AG09309 (cell line): ENCODE data around the gene IGF2BP3.

Source experiments
- DNase-seq: peaks from one replicate; pipeline ENCODE4 v3.0.0-alpha.2; 2010; ENCODE audit warnings: low read depth
- H3K4me3 ChIP-seq: 2 replicates; pipeline ENCODE4 v1.5.1; 2011; ENCODE audit warnings: mild to moderate bottlenecking, low read depth, low read length, moderate library complexity; ENCODE audit not compliant: control insufficient read depth
- CTCF ChIP-seq: IDR thresholded peaks from 2 replicates; pipeline ENCODE4 v1.5.1; 2011; ENCODE audit warnings: mild to moderate bottlenecking, low read depth, low read length, inconsistent platforms; ENCODE audit not compliant: insufficient read depth, control insufficient read depth; ENCODE audit errors: missing control alignments

Gene IGF2BP3

DNA sequence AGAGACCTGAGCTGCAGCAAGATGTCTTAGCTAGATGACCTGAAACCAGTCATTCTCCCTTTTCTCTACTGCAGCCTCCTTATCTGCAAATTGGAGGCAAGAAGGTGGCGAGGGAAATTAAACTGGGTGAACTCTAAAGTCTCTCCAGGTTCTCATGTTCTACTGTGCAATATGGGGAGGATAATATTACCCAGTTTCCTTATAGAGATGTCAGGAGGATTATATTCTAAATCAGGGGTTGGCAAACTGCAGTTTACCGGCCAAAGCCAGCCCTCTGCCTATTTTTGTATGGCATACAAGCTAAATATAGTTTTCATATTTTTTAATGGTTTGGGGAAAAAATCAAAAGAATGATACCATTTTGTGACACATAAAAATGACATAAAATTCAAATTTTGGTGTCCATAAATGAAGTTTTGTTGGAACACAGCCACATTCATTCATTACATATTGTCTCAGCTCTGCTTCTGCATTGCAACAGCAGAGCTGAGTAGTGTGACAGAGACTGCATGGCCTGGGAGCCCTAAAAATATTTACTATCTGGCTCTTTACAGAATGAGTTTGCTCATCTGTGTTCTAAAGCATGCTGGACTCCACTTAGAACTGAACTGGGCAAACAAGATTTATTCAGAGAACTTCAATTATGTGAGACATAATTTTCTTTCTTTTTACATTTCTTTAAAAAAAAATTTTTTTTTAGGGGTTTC, 190.3 kb downstream of the IGF2BP3 start:
- H3K4me3 ChIP-seq = no peak overlapping the region
- TF ChIP-seq CTCF = no peak
- DNase-seq = no peak

DNA sequence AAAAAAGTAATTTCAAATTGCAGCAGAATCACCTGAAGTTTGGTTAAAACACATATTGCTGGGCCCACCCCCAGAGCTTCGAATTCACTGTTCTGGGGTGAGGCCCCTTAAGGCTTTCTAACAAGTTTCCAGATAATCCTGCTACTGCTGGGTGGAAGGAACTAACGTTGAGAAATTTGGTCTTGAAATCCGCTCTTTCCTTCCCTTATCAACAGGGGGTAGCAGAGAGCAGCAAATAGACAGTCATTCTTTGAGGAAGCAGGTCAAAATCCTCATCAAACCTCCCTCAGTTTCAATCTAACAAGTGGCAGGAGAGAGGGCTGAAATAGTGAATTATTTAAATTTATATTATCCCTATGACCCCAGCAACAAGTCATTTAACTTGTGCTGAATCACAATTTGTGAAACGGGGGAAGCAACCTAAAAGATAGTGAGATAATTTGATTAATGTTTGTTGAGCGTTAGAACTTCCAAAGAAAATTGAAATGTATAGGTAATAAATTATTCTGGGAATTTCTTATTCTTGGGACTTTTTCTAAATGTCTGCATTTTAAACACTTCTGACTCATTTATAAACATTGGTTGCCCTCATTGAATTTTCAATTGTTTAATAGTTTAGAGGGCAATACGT, 192.8 kb downstream of the IGF2BP3 start:
- no peak for DNase-seq
- H3K4me3 ChIP-seq = no peak overlapping the region
- peak; percentile 85 for TF ChIP-seq CTCF

DNA sequence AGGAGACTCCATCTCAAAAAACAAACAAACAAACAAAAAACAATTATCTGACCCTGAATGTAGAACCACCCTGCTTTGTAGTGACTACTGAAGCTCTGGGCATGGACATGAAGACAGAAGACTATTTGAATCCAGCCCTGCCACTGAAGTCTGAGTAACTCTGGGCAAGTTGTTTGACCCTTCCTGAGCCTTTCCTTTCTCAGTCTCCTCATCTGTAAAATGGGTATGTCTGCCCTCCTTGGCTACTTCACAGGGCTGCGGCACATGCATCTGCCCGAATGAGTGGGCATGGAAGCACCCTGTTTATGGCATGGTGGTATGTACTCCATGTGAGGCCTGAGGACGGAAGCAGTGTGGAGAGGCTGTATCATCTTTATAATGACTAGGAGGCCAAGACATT, 193.3 kb downstream of the IGF2BP3 start:
- no peak overlapping the region for H3K4me3 ChIP-seq
- no peak for DNase-seq
- TF ChIP-seq CTCF = no peak

DNA sequence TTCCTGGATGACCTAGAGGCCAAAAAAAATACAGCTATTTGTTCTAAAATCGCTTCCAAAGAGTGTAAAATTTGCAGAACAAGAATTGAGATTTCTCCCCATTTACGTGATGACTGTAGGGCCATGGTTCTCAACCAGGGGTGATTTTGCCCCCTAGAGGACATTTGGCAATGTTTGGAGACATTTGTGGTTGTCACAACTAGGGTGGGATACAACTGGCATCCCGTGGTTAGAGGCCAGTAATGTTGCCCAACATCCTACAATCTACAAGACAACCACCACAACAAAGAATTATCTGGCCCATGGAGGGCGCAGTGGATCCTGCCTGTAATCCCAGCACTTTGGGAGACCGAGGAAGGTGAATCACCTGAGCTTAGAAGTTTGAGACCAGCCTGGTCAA, 193.9 kb downstream of the IGF2BP3 start:
- no peak for TF ChIP-seq CTCF
- H3K4me3 ChIP-seq = no peak overlapping the region
- DNase-seq = no peak

DNA sequence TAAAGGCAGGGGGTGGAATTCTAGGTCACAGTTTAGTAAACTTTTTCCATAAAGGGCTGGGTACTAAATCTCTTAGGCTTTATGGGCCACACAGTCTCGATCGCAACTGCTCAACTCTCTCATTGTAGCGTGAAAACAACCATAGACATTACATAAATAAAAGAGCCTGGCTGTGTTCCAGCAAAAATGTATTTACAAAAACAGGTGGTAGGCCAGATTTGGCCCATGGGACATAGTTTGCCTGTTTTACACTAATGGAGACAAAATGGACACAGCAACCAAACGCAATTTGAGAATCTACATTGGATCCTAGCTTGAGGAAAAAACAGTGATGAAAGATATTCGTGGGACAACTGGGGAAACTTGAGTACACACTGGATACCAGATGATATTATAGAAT, 194.4 kb downstream of the IGF2BP3 start:
- no peak for TF ChIP-seq CTCF
- H3K4me3 ChIP-seq = no peak overlapping the region
- no peak for DNase-seq

DNA sequence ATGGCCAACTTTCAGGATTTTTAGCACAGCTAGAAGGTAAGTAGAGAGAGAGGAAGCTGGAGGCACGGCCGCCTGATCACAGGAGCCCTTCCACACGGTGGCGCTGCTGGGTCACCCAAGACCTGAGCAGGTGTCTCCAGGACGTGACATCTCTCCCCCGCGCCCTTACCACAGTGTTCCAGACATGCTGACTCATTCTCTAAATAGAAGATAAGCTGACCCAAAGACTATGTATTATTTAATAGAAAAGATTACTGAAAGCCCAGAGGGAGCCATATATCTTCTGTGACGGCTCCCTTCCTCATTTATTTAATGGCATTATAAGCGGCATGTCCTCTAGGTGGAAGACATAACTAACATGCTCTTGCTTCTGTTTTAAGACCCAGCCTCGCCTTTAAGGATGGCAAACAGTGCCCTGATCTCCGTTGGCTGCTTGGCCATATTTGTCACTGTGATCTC, 197.1 kb downstream of the IGF2BP3 start:
- H3K4me3 ChIP-seq = no peak overlapping the region
- no peak for DNase-seq
- peak; percentile 82 for TF ChIP-seq CTCF
